ENCODE results near the gene NIN. TPM values are rescaled to one million over a fixed set of nuclear protein-coding genes. Genes with fewer than 3 reads are reported as not detected.

Gene NIN
- total and polyA plus RNA-seq, 4 donors = 1.7 to 11.1 (median 4.0) TPM

GRCh38 chr14:50785457-50786063 is 45.4 kb downstream of the NIN start (continued):
- no peak for TF ChIP-seq FOXA1 (IDR thresholded peaks at IDR 0.05)
- no peak for TF ChIP-seq HNF4G (IDR thresholded peaks at IDR 0.05)

DNA sequence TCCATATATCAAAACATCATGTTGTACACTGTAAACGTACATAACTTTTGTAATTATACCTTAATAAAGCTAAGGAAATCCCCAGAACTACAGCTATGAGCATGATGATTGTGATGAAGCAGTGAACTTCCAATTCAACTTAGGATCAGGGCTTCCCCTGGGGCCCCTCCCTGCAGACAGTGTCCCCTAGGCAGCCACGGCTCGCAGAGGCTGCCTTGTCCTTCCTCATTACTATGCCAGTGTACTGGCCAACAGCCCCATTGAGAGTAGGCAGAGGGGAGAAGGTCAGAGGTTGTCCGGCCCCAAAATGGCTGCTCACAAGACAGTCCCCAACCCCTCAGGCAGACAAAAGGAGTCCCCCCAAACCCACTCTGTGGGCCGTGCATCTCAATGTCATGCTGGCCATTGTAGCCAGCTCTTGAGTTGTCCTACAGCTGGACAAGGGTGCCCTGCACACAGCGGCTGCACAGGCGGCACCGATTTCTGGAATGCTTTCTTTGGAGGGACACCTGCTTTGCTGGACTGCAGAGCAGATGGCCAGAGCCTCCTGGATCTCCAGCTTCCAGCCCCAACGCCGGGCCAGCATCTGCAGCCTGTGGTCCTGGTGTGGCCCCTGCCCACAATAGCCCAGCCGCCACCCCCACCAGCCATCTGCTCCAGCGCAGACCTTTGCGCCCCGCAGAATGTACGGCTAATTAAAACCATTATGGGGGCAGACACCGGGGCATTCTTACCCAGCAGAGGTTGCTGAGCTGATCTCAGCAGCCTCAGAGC is 46.1 kb downstream of the NIN start:
- no peak for DNase-seq (ENCODE audit: low spot score)

DNA sequence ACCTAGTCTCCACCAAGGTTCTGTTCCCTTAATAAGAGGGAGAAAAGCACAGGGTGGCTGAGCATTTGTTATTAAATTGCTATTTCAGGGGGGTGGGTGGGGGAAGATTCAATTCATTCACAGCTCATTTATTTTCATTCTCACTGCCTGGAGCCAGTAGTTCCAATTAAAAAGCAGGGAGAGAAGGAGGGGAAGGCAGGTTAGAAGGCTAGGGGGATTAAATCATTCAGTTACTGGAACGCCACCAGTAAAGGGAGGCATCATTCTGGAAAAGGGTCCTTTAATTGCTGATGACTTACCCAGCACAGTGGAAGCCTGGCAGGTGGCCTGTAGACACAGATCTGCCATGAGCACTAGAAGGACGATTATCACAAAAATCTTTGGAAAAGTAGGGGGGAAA is 47.4 kb downstream of the NIN start:
- Histone ChIP-seq H3K27me3 (ENCODE audit: control insufficient read depth in 4 of 4, insufficient read depth in 4 of 4, low read length in 3 of 4) (no peaks in the 10 kb centered on the region), H3K27ac (ENCODE audit: low read depth in 1 of 2, low read length in 2 of 2) (no peak overlapping the region), H3K4me1 (ENCODE audit: control insufficient read depth in 4 of 4, insufficient read depth in 4 of 4, low read length in 3 of 4) (peaks cover 0 to 1% (median 0%) of the 10 kb centered on the region in 4 donors), H3K36me3 (ENCODE audit: control insufficient read depth in 4 of 4, insufficient read depth in 3 of 4, low read depth in 1 of 4, low read length in 3 of 4) (no peaks in the 10 kb centered on the region), H3K9ac (ENCODE audit: low read depth in 1 of 2, low read length in 2 of 2) (no peak overlapping the region), H3K9me3 (ENCODE audit: control insufficient read depth in 4 of 4, low read length in 3 of 4) (no peaks in the 10 kb centered on the region), H3K4me3 (ENCODE audit: low read depth in 1 of 3, low read length in 3 of 3) (no peak overlapping the region)
- WGBS = 94% methylated on average over 2 of the region's 2 CpGs
- TF ChIP-seq MAX (IDR thresholded peaks at IDR 0.05) = no peak
- no peak for TF ChIP-seq JUND (IDR thresholded peaks at IDR 0.05)
- TF ChIP-seq FOXA1 (IDR thresholded peaks at IDR 0.05) = no peak
- TF ChIP-seq, protein P1, sequence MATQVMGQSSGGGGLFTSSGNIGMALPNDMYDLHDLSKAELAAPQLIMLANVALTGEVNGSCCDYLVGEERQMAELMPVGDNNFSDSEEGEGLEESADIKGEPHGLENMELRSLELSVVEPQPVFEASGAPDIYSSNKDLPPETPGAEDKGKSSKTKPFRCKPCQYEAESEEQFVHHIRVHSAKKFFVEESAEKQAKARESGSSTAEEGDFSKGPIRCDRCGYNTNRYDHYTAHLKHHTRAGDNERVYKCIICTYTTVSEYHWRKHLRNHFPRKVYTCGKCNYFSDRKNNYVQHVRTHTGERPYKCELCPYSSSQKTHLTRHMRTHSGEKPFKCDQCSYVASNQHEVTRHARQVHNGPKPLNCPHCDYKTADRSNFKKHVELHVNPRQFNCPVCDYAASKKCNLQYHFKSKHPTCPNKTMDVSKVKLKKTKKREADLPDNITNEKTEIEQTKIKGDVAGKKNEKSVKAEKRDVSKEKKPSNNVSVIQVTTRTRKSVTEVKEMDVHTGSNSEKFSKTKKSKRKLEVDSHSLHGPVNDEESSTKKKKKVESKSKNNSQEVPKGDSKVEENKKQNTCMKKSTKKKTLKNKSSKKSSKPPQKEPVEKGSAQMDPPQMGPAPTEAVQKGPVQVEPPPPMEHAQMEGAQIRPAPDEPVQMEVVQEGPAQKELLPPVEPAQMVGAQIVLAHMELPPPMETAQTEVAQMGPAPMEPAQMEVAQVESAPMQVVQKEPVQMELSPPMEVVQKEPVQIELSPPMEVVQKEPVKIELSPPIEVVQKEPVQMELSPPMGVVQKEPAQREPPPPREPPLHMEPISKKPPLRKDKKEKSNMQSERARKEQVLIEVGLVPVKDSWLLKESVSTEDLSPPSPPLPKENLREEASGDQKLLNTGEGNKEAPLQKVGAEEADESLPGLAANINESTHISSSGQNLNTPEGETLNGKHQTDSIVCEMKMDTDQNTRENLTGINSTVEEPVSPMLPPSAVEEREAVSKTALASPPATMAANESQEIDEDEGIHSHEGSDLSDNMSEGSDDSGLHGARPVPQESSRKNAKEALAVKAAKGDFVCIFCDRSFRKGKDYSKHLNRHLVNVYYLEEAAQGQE (IDR thresholded peaks at IDR 0.05) = no peak
- no peak for TF ChIP-seq TAF1 (conservative IDR thresholded peaks at IDR 0.05)
- no peak for TF ChIP-seq RAD21 (IDR thresholded peaks at IDR 0.05)
- no peak for TF ChIP-seq HNF4G (IDR thresholded peaks at IDR 0.05)
- DNase-seq (ENCODE audit: low spot score) = no peak

More for the DNA sequence above, 46.1 kb downstream of the NIN start:
- TF ChIP-seq JUND (IDR thresholded peaks at IDR 0.05) = no peak
- peaks cover 0 to 2% (median 0%) of the 10 kb centered on the region in 4 donors for H3K36me3 ChIP-seq (ENCODE audit: control insufficient read depth in 4 of 4, insufficient read depth in 3 of 4, low read depth in 1 of 4, low read length in 3 of 4)
- H3K4me1 ChIP-seq (ENCODE audit: control insufficient read depth in 4 of 4, insufficient read depth in 4 of 4, low read length in 3 of 4) = no peaks in the 10 kb centered on the region
- H3K9me3 ChIP-seq (ENCODE audit: control insufficient read depth in 4 of 4, low read length in 3 of 4) = no peaks in the 10 kb centered on the region
- H3K27ac ChIP-seq (ENCODE audit: low read depth in 1 of 2, low read length in 2 of 2) = no peak overlapping the region
- no peak overlapping the region for H3K4me3 ChIP-seq (ENCODE audit: low read depth in 1 of 3, low read length in 3 of 3)
- H3K9ac ChIP-seq (ENCODE audit: low read depth in 1 of 2, low read length in 2 of 2) = no peak overlapping the region
- H3K27me3 ChIP-seq (ENCODE audit: control insufficient read depth in 4 of 4, insufficient read depth in 4 of 4, low read length in 3 of 4) = no peaks in the 10 kb centered on the region
- WGBS = 83% methylated on average over 16 of the region's 16 CpGs

DNA sequence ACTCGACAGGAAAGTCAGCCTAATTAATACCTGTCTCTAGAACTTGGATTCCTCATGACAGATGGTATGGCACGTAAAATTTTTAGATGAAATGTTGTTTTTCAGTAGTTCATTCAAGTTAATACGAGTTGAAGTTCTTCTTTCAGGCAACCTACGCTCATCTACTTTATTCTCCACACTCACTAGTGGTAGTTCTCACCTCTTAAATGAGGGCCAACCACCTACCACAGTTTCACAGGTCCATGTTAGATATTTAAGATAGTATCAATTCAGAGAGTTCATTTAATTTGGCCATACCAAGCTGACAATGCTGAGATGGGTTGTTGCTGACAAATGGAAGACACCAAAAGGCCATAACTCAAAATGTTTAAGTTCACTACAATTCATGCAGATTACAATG is 50.6 kb downstream of the NIN start:
- Histone ChIP-seq H3K4me3 (ENCODE audit: low read depth in 1 of 3, low read length in 3 of 3) (no peak overlapping the region), H3K27me3 (ENCODE audit: control insufficient read depth in 4 of 4, insufficient read depth in 4 of 4, low read length in 3 of 4) (no peaks in the 10 kb centered on the region), H3K27ac (ENCODE audit: low read depth in 1 of 2, low read length in 2 of 2) (no peak overlapping the region), H3K36me3 (ENCODE audit: control insufficient read depth in 4 of 4, insufficient read depth in 3 of 4, low read depth in 1 of 4, low read length in 3 of 4) (peaks cover 0 to 3% (median under 1%) of the 10 kb centered on the region in 4 donors), H3K4me1 (ENCODE audit: control insufficient read depth in 4 of 4, insufficient read depth in 4 of 4, low read length in 3 of 4) (peaks cover 0 to 1% (median 0%) of the 10 kb centered on the region in 4 donors), H3K9ac (ENCODE audit: low read depth in 1 of 2, low read length in 2 of 2) (no peak overlapping the region), H3K9me3 (ENCODE audit: control insufficient read depth in 4 of 4, low read length in 3 of 4) (no peaks in the 10 kb centered on the region)
- DNase-seq (ENCODE audit: low spot score) = no peak
- WGBS = 90% methylated on average over 4 of the region's 4 CpGs
- TF ChIP-seq ZBTB33 (IDR thresholded peaks at IDR 0.05) (no peak), SP1 (IDR thresholded peaks at IDR 0.05) (no peak), FOXA1 (IDR thresholded peaks at IDR 0.05) (no peak), FOXA2 (IDR thresholded peaks at IDR 0.05) (no peak), EGR1 (IDR thresholded peaks at IDR 0.05; ENCODE audit: low read depth in 2 of 2) (no peak), GABPA (IDR thresholded peaks at IDR 0.05 in 1 of 2, conservative IDR thresholded peaks at IDR 0.05 in 1 of 2) (no peak), TAF1 (conservative IDR thresholded peaks at IDR 0.05) (no peak), MAX (IDR thresholded peaks at IDR 0.05) (no peak), JUND (IDR thresholded peaks at IDR 0.05) (no peak)
- TF ChIP-seq, protein P2, sequence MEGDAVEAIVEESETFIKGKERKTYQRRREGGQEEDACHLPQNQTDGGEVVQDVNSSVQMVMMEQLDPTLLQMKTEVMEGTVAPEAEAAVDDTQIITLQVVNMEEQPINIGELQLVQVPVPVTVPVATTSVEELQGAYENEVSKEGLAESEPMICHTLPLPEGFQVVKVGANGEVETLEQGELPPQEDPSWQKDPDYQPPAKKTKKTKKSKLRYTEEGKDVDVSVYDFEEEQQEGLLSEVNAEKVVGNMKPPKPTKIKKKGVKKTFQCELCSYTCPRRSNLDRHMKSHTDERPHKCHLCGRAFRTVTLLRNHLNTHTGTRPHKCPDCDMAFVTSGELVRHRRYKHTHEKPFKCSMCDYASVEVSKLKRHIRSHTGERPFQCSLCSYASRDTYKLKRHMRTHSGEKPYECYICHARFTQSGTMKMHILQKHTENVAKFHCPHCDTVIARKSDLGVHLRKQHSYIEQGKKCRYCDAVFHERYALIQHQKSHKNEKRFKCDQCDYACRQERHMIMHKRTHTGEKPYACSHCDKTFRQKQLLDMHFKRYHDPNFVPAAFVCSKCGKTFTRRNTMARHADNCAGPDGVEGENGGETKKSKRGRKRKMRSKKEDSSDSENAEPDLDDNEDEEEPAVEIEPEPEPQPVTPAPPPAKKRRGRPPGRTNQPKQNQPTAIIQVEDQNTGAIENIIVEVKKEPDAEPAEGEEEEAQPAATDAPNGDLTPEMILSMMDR (IDR thresholded peaks at IDR 0.05; ENCODE audit: low read depth, low read length, missing input control) = no peak

Measured in liver (tissue), 9 donors.